Measurements from ENCODE around the gene FARP1. TPM values are rescaled to one million over a fixed set of nuclear protein-coding genes. Genes with fewer than 3 reads are reported as not detected.

The FARP1 gene
- polyA plus RNA-seq, 2 of the 4 experiments (the other 2 are of a cell fraction) = 9.4 to 13.0 TPM

GRCh38 chr13:98345107-98345935, 202.4 kb downstream of the FARP1 start:
- Histone ChIP-seq H3K4me1 (no peaks in the 10 kb centered on the region), H3K4me2 (no peak overlapping the region), H3K27ac (no peak overlapping the region), H3K4me3 (no peak overlapping the region), H3K9me3 (no peaks in the 10 kb centered on the region)
- FAIRE-seq (no peak), DNase-seq (ENCODE audit: low read depth in 1 of 2, low spot score in 1 of 2) (no peak), ATAC-seq (0 out of 6 replicates have a peak, but pooled peaks of 1 of the 2 experiments have one; percentile 36)
- TF ChIP-seq HDAC2 (IDR thresholded peaks at IDR 0.05) (no peak), PHF8 (IDR thresholded peaks at IDR 0.05; ENCODE audit: borderline replicate concordance, low read depth) (no peak), JUNB (IDR thresholded peaks at IDR 0.05) (no peak), HEYL (CRISPR knock-in tag; IDR thresholded peaks at IDR 0.05) (no peak), MYC (IDR thresholded peaks at IDR 0.05; ENCODE audit: borderline replicate concordance, low read length) (no peak), MAFK (IDR thresholded peaks at IDR 0.05; ENCODE audit: partially characterized antibody) (no peak), CEBPB (IDR thresholded peaks at IDR 0.05) (no peak), HMGXB4 (CRISPR knock-in tag; IDR thresholded peaks at IDR 0.05; ENCODE audit: borderline replicate concordance) (no peak), RARB (CRISPR knock-in tag; IDR thresholded peaks at IDR 0.05) (no peak), ZNF302 (CRISPR knock-in tag; IDR thresholded peaks at IDR 0.05) (no peak)
- TF ChIP-seq, protein P1, sequence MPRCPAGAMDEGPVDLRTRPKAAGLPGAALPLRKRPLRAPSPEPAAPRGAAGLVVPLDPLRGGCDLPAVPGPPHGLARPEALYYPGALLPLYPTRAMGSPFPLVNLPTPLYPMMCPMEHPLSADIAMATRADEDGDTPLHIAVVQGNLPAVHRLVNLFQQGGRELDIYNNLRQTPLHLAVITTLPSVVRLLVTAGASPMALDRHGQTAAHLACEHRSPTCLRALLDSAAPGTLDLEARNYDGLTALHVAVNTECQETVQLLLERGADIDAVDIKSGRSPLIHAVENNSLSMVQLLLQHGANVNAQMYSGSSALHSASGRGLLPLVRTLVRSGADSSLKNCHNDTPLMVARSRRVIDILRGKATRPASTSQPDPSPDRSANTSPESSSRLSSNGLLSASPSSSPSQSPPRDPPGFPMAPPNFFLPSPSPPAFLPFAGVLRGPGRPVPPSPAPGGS (IDR thresholded peaks at IDR 0.05) = no peak
- ChIA-PET CTCF (no interaction called here), POLR2A (no interaction called here)
- 80% methylated on average over 12 of the region's 12 CpGs for WGBS (ENCODE audit: missing lambda C conversion rate)

DNA sequence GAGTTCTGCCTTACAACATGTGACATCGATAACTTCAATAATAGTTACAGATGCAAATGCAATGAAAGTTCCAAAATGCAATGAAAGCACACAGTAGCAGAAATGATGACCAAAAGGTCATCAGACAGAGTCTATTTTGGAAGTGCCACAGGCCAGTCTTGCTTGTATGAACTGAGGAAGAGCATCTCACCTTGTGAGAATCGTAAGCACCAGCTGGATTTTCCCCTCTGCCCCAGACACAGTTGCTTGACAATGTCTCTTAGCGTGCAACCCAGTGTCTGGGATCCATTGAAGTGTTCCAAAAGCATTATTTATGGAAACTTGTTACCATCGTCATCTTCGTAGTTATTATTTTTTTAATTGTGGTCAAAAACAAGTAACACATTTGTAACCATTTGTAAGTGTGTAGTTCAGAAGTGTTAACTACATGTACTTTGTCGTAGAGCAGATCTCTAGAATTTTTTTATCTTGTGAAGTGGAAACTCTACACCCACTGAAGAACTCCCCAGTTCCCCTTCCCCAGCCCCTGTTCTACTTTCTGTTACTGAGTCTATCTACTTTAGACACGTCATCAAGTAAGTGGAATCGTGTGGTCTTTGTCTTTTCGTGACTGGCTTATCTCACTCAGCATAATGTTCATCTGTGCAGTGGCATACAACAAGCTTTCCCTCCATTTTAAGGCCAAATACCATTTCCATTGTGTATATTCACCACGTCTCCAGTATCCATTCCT, 204.2 kb downstream of the FARP1 start:
- ChIA-PET CTCF (no interaction called here), POLR2A (no interaction called here)
- FAIRE-seq (no peak), ATAC-seq (no peak), DNase-seq (ENCODE audit: low read depth in 1 of 2, low spot score in 1 of 2) (no peak)
- WGBS (ENCODE audit: missing lambda C conversion rate) = 89% methylated on average over 10 of the region's 10 CpGs
- no peak overlapping the region for H3K4me3 ChIP-seq
- no peak overlapping the region for H3K4me2 ChIP-seq
- H3K4me1 ChIP-seq = no peaks in the 10 kb centered on the region
- no peaks in the 10 kb centered on the region for H3K9me3 ChIP-seq
- TF ChIP-seq SREBF2 (IDR thresholded peaks at IDR 0.05) (no peak), CHD4 (IDR thresholded peaks at IDR 0.05; ENCODE audit: borderline replicate concordance) (no peak), CHD2 (IDR thresholded peaks at IDR 0.05; ENCODE audit: low read length, partially characterized antibody) (no peak), FOSB (CRISPR knock-in tag; IDR thresholded peaks at IDR 0.05) (no peak), HDAC2 (IDR thresholded peaks at IDR 0.05) (no peak), TP53 (CRISPR knock-in tag; IDR thresholded peaks at IDR 0.05) (no peak), TFCP2L1 (CRISPR knock-in tag; IDR thresholded peaks at IDR 0.05) (no peak)
- H3K27ac ChIP-seq = no peak overlapping the region

DNA sequence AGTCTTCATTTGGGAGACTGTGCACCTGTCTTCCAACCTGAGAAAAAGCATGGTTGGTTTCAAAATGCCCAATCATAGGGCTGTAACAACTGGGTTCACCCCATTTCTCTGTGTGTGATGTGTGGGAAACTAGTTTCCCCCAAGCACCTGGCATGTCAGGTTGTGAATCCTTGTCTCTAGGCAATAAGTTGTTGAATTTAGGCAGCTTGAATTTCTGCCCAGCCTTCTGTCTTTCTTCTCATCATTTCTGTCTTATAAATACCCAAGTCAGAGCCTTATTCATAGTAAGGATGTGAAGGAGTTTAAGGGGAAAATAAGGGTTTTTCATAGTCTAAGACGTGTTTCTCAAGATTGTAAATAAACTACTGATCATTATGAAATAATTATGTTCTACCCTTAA, 204.9 kb downstream of the FARP1 start:
- H3K4me2 ChIP-seq = no peak overlapping the region
- no peaks in the 10 kb centered on the region for H3K9me3 ChIP-seq
- H3K4me1 ChIP-seq = no peaks in the 10 kb centered on the region
- no peak overlapping the region for H3K27ac ChIP-seq
- POLR2A ChIA-PET = no interaction called here
- DNase-seq (ENCODE audit: low read depth in 1 of 2, low spot score in 1 of 2) = no peak
- no peak for FAIRE-seq
- WGBS (ENCODE audit: missing lambda C conversion rate) = 81% methylated on average over 1 of the region's 1 CpG
- CTCF ChIA-PET = interaction anchor here (1.4 kb wide), 1 partner anchor 57 kb away, joined by 3 read pairs; no protein-coding TSS in a partner anchor
- no peak for TF ChIP-seq CBX2 (IDR thresholded peaks at IDR 0.05; ENCODE audit: borderline replicate concordance, low read depth)
- TF ChIP-seq PHF8 (IDR thresholded peaks at IDR 0.05; ENCODE audit: borderline replicate concordance, low read depth) = no peak
- no peak for TF ChIP-seq POLR2A (IDR thresholded peaks at IDR 0.05; ENCODE audit: low read length)
- no peak for TF ChIP-seq HDAC2 (IDR thresholded peaks at IDR 0.05)
- no peak for TF ChIP-seq KDM1A (IDR thresholded peaks at IDR 0.05; ENCODE audit: low read depth)
- TF ChIP-seq, protein P2, sequence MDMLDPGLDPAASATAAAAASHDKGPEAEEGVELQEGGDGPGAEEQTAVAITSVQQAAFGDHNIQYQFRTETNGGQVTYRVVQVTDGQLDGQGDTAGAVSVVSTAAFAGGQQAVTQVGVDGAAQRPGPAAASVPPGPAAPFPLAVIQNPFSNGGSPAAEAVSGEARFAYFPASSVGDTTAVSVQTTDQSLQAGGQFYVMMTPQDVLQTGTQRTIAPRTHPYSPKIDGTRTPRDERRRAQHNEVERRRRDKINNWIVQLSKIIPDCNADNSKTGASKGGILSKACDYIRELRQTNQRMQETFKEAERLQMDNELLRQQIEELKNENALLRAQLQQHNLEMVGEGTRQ (IDR thresholded peaks at IDR 0.05) = no peak
- no peak for TF ChIP-seq EHF (CRISPR knock-in tag; IDR thresholded peaks at IDR 0.05)
- TF ChIP-seq MAFK (IDR thresholded peaks at IDR 0.05; ENCODE audit: partially characterized antibody) = no peak
- no peak for TF ChIP-seq PBX3 (IDR thresholded peaks at IDR 0.05)
- no peak for TF ChIP-seq SREBF2 (IDR thresholded peaks at IDR 0.05)
- TF ChIP-seq KDM5A (IDR thresholded peaks at IDR 0.05) = no peak
- no peak for TF ChIP-seq NPAS2 (CRISPR knock-in tag; IDR thresholded peaks at IDR 0.05; ENCODE audit: borderline replicate concordance)
- ATAC-seq = no peak
- H3K4me3 ChIP-seq = no peak overlapping the region

Measured in A549 (cell line).